Hepatocyte (in vitro differentiated cells): ENCODE results near the gene SLC15A5. TPM values are rescaled to one million over a fixed set of nuclear protein-coding genes. Genes with fewer than 3 reads are reported as not detected.

Experiments used
- DNase-seq: peaks from one replicate; pipeline ENCODE4 v3.0.0-alpha.2; 2016; ENCODE audit warnings: low spot score
- H2AFZ ChIP-seq: fragments of 200-600 bp; sonication (generic); 2 replicates; pipeline ENCODE4 v1.6.0; 2016; ENCODE audit warnings: antibody characterized with exemption, mild to moderate bottlenecking
- H3K27ac ChIP-seq: fragments of 200-600 bp; sonication (generic); 2 replicates; pipeline ENCODE4 v1.5.1; 2016; ENCODE audit warnings: mild to moderate bottlenecking
- H3K27me3 ChIP-seq: fragments of 200-600 bp; sonication (generic); 2 replicates; pipeline ENCODE4 v1.6.1; 2016
- H3K36me3 ChIP-seq: fragments of 200-600 bp; sonication (generic); replicated peaks from 2 replicates; pipeline ENCODE4 v1.5.1; 2016; ENCODE audit warnings: low read depth; ENCODE audit not compliant: insufficient read depth
- H3K4me1 ChIP-seq: fragments of 200-600 bp; sonication (generic); 2 replicates; pipeline ENCODE4 v1.5.1; 2016; ENCODE audit warnings: mild to moderate bottlenecking, moderate library complexity; ENCODE audit not compliant: insufficient read depth
- H3K4me2 ChIP-seq: fragments of 200-600 bp; sonication (generic); 2 replicates; pipeline ENCODE4 v1.6.0; 2016
- H3K4me3 ChIP-seq: fragments of 200-600 bp; sonication (generic); 2 replicates; pipeline ENCODE4 v1.5.1; 2016; ENCODE audit warnings: mild to moderate bottlenecking
- H3K79me2 ChIP-seq: fragments of 200-600 bp; sonication (generic); 2 replicates; pipeline ENCODE4 v1.6.0; 2017; ENCODE audit warnings: mild to moderate bottlenecking
- H3K9me2 ChIP-seq: fragments of 200-600 bp; sonication (generic); replicated peaks from 2 replicates; pipeline ENCODE4 v1.6.0; 2017; ENCODE audit warnings: mild to moderate bottlenecking; ENCODE audit not compliant: insufficient read depth
- H3K9me3 ChIP-seq: fragments of 200-600 bp; sonication (generic); 2 replicates; pipeline ENCODE4 v1.5.1; 2016; ENCODE audit warnings: low read depth, mild to moderate bottlenecking
- H4K20me1 ChIP-seq: fragments of 200-600 bp; sonication (generic); 2 replicates; pipeline ENCODE4 v1.6.0; 2016; ENCODE audit warnings: mild to moderate bottlenecking; ENCODE audit not compliant: insufficient read depth, poor library complexity, severe bottlenecking
- CTCF ChIP-seq: fragments of 200-600 bp; sonication (generic); IDR thresholded peaks from 2 replicates; pipeline ENCODE4 v1.5.1; 2016; ENCODE audit warnings: antibody characterized with exemption, mild to moderate bottlenecking; ENCODE audit not compliant: poor library complexity
- EZH2 ChIP-seq: fragments of 200-600 bp; sonication (generic); IDR thresholded peaks from 2 replicates; pipeline ENCODE4 v1.6.1; 2016; ENCODE audit warnings: antibody characterized with exemption, mild to moderate bottlenecking, borderline replicate concordance
- EZH2phosphoT487 ChIP-seq: fragments of 200-600 bp; sonication (generic); IDR thresholded peaks from one replicate; pipeline ENCODE4 v1.6.1; 2018; ENCODE audit warnings: antibody characterized with exemption, mild to moderate bottlenecking, low read depth, moderate library complexity; ENCODE audit not compliant: unreplicated experiment, severe bottlenecking
- WGBS: methylation state at CpG from one replicate; pipeline ENCODE4 v1.1.6; 2016; ENCODE audit warnings: low lambda C conversion rate; ENCODE audit errors: missing lambda C conversion rate; 5-methylcytosine and 5-hydroxymethylcytosine counted together
- polyA plus RNA-seq: library from polyadenylated mRNA; unstranded; fragments of >200 nt; fragmentation: Nextera tagmentation; extraction: Ambion mirVana; gene quantifications from 2 replicates; pipeline ENCODE4 v1.2.1, GENCODE V29; 2016
- total RNA-seq: library from RNA; depleted of rRNA; stranded (reverse); fragments of >200 nt; gene quantifications from 2 replicates; pipeline ENCODE4 v1.2.3, GENCODE V29; 2014

SLC15A5 gene
- total and polyA plus RNA-seq, 2 experiments from 2014 or later = 0.10 TPM; not detected in 1

GRCh38 chr12:16299403-16299802, 21.9 kb upstream of the SLC15A5 start:
- Histone ChIP-seq H3K4me1 (no peaks in the 10 kb centered on the region), H3K79me2 (no peaks in the 10 kb centered on the region), H3K27me3 (no peaks in the 10 kb centered on the region), H2AFZ (no peak overlapping the region), H3K36me3 (no peaks in the 10 kb centered on the region), H3K4me2 (no peak overlapping the region), H3K9me2 (no peaks in the 10 kb centered on the region), H3K9me3 (no peaks in the 10 kb centered on the region), H3K27ac (no peak overlapping the region), H4K20me1 (no peaks in the 10 kb centered on the region), H3K4me3 (no peak overlapping the region)
- WGBS = 85% methylated on average over 2 of the region's 2 CpGs
- DNase-seq = no peak
- TF ChIP-seq CTCF (no peak), EZH2phosphoT487 (no peak), EZH2 (no peak)

- no peak overlapping the region for H3K4me3 ChIP-seq
- H3K4me2 ChIP-seq = no peak overlapping the region
Measured at GRCh38 chr12:16297521-16297920, 20.0 kb upstream of the SLC15A5 start.

GRCh38 chr12:16294376-16294956, 17.0 kb upstream of the SLC15A5 start:
- Histone ChIP-seq H3K9me3 (no peaks in the 10 kb centered on the region), H3K4me3 (no peak overlapping the region), H3K4me2 (no peak overlapping the region), H2AFZ (no peak overlapping the region), H3K79me2 (no peaks in the 10 kb centered on the region), H3K36me3 (no peaks in the 10 kb centered on the region), H3K27ac (no peak overlapping the region), H4K20me1 (no peaks in the 10 kb centered on the region), H3K4me1 (no peaks in the 10 kb centered on the region), H3K27me3 (no peaks in the 10 kb centered on the region), H3K9me2 (no peaks in the 10 kb centered on the region)
- no peak for DNase-seq
- 38% methylated on average over 1 of the region's 1 CpG for WGBS
- TF ChIP-seq EZH2 (no peak), EZH2phosphoT487 (no peak), CTCF (no peak)

More at GRCh38 chr12:16297521-16297920, 20.0 kb upstream of the SLC15A5 start:
- Histone ChIP-seq H2AFZ (no peak overlapping the region), H3K4me1 (no peaks in the 10 kb centered on the region), H3K9me2 (no peaks in the 10 kb centered on the region), H3K9me3 (no peaks in the 10 kb centered on the region), H3K79me2 (no peaks in the 10 kb centered on the region), H3K36me3 (no peaks in the 10 kb centered on the region), H3K27me3 (no peaks in the 10 kb centered on the region), H4K20me1 (no peaks in the 10 kb centered on the region), H3K27ac (no peak overlapping the region)
- no peak for DNase-seq
- no peak for TF ChIP-seq EZH2phosphoT487
- no peak for TF ChIP-seq EZH2
- no peak for TF ChIP-seq CTCF
- 83% methylated on average over 1 of the region's 1 CpG for WGBS
